Heart left ventricle (tissue), 13 donors: ENCODE results near the gene GID4.

Source experiments
- POLR2A ChIP-seq, 2 donors: fragments of 450-650 bp; IDR thresholded peaks; one replicate each; pipeline ENCODE4 v1.6.1; 2017; ENCODE audit warnings: antibody characterized with exemption in 2 of 2, mild to moderate bottlenecking in 2 of 2, moderate library complexity in 2 of 2
- TF ChIP-seq, protein P1 (sequence below), 12 donors: fragments of 200-600 bp; sonication (generic) in 4 of 12; IDR thresholded peaks; one replicate each; pipeline versions ENCODE4 v1.5.0 to v1.8.0; 2018 to 2022; ENCODE audit warnings: antibody characterized with exemption in 12 of 12, mild to moderate bottlenecking in 5 of 12
- donor health status: ischemic (EF 13 %, LVEDD 7.1; RV severe dilation, severe dysfunction).
- donor health status: DM: no; HTN: yes; CAD: no.
- donor health status: DM: no; HTN: no; CAD: no.
- donor health status: ischemic (EF 25% LVEDD 6.9; RV normal size, moderate dysfunction).
- donor health status: ischemic (EF 25% LVEDD 5.7; RV mildly dilated, moderate dysfunction).
- donor health status: ischemic (EF 35%, LVEDD 5.7; RV mildly dilated, moderate dysfunction).
- donor health status: nonischemic (EF 11% LVEDD 7.7; RV severe dilation, severe dysfunction).
- donor health status: DM: yes; HTN: yes; CAD: no.
- donor health status: PGD.
- donor health status: ischemic (EF 29% LVEDD 5.4; RV normal size, mild dysfunction).
- donor health status: nonischemic (EF 23%, LVEDD 6.1; RV moderate dilation, normal function).

DNA sequence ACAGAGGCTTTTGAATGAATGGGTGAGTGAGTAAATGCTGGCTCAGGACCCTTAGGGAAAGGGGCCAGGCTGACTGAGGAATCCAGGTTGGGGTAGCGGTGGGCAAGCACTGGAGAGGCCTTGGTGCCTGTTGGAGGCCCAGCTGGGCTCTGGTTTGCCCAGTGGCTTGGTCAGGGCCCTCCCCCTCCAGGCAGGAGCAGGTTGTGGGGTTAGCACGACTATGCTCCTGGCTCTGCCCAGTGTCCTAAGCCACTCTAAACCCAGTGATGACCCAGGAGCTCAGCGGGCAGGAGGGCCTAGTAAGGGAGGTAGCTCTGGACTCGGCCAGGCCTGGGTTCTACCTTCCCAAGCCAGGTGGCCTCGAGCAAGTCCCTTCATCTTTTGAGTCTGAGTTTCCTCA is 76.9 kb downstream of the GID4 start:
- TF ChIP-seq, protein P1, sequence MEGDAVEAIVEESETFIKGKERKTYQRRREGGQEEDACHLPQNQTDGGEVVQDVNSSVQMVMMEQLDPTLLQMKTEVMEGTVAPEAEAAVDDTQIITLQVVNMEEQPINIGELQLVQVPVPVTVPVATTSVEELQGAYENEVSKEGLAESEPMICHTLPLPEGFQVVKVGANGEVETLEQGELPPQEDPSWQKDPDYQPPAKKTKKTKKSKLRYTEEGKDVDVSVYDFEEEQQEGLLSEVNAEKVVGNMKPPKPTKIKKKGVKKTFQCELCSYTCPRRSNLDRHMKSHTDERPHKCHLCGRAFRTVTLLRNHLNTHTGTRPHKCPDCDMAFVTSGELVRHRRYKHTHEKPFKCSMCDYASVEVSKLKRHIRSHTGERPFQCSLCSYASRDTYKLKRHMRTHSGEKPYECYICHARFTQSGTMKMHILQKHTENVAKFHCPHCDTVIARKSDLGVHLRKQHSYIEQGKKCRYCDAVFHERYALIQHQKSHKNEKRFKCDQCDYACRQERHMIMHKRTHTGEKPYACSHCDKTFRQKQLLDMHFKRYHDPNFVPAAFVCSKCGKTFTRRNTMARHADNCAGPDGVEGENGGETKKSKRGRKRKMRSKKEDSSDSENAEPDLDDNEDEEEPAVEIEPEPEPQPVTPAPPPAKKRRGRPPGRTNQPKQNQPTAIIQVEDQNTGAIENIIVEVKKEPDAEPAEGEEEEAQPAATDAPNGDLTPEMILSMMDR (IDR thresholded peaks at IDR 0.05) = no peak
- no peak for TF ChIP-seq POLR2A (IDR thresholded peaks at IDR 0.05)
